Measurements from ENCODE around the gene ZFYVE26. TPM values are rescaled to one million over a fixed set of nuclear protein-coding genes. Genes with fewer than 3 reads are reported as not detected.
A peak's percentile ranks its signal among the peaks of the same experiment; 100 is the strongest.

Gene ZFYVE26
- total and polyA plus RNA-seq, 10 of the 15 experiments (the other 5 are each of a cell fraction or from before 2014, with no cell fraction given) = 1.00 to 25.6 (median 12.0) TPM

- TF ChIP-seq ZNF592 (IDR thresholded peaks at IDR 0.05) (no peak), FOXM1 (IDR thresholded peaks at IDR 0.05; ENCODE audit: low read depth, low read length) (no peak), PRDM15 (CRISPR knock-in tag; IDR thresholded peaks at IDR 0.05) (peak; percentile 92), JUNB (IDR thresholded peaks at IDR 0.05) (no peak; the same call in 1 of the 2 replicates), CBX5 (IDR thresholded peaks at IDR 0.05; ENCODE audit: low read depth) (0 out of 2 replicates have a peak, but pooled peaks have one; percentile 62), ZBTB33 (IDR thresholded peaks at IDR 0.05) (no peak), HDGF (IDR thresholded peaks at IDR 0.05) (no peak), SMAD5 (IDR thresholded peaks at IDR 0.05; ENCODE audit: low read depth) (no peak), CHD1 (IDR thresholded peaks at IDR 0.05; ENCODE audit: low read depth, low read length) (no peak), POLR2AphosphoS2 (IDR thresholded peaks at IDR 0.05; ENCODE audit: low read depth, low read length) (peak; percentile 69; the same call in 1 of the 2 replicates), RELA (IDR thresholded peaks at IDR 0.05; ENCODE audit: borderline replicate concordance, partially characterized antibody) (peak; percentile 90), BRCA1 (IDR thresholded peaks at IDR 0.05; ENCODE audit: low read depth, low read length) (no peak), CHD4 (IDR thresholded peaks at IDR 0.05) (no peak), TCF12 (IDR thresholded peaks at IDR 0.05; ENCODE audit: low read depth, low read length) (peak; percentile 99), RAD51 (IDR thresholded peaks at IDR 0.05) (peak; percentile 100), CREB1 (IDR thresholded peaks at IDR 0.05; ENCODE audit: low read depth) (peak; percentile 67), KDM1A (IDR thresholded peaks at IDR 0.05; ENCODE audit: borderline replicate concordance) (no peak), JUND (IDR thresholded peaks at IDR 0.05; ENCODE audit: low read depth, low read length) (no peak), E2F8 (IDR thresholded peaks at IDR 0.05; ENCODE audit: low read depth, partially characterized antibody) (peak; percentile 50)
Measured at GRCh38 chr14:67816326-67817002, at the start of gene ZFYVE26 (continued).

Data from GM12878 (cell line).